GM19468 (cell line): ENCODE data around the gene TMEM95.

Experiments
- ATAC-seq: cut with Tn5 transposase; IDR thresholded peaks from one replicate; pipeline ENCODE4 v1.9.1; 2021; ENCODE audit warnings: mild to moderate bottlenecking, moderate library complexity, moderate number of reproducible peaks; ENCODE audit not compliant: unreplicated experiment; ENCODE audit errors: extremely low read depth

TMEM95 gene

DNA sequence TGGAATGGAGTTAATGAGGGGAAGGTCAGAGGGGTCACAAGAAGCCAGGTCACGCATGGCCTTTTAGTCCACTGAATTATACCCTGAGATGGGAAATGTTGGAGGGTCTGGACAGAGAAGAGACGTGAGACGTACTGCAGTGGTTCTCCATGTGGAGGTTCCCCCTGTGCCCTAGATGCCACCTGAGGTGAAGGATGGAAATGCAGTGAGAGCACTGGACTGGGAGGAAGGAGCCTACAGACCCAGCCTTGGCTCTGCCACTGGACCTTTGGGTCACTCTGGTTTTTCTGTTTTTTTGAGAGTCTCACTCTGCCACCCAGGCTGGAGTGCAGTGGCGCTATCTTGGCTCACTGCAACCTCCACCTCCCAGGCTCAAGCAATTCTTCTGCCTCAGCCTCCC lies 41.2 kb downstream of the TMEM95 start:
- ATAC-seq: no peak

GRCh38 chr17:7398612-7399011 lies 43.7 kb downstream of the TMEM95 start:
- no peak for ATAC-seq

GRCh38 chr17:7403043-7403726 lies 48.2 kb downstream of the TMEM95 start:
- ATAC-seq: no peak

GRCh38 chr17:7403727-7403976 lies 48.7 kb downstream of the TMEM95 start:
- ATAC-seq: no peak

- ATAC-seq: peak; percentile 81
Observed at GRCh38 chr17:7403977-7404736, 49.2 kb downstream of the TMEM95 start, which contains the start of gene TMEM256. TMEM256 (minus strand) TSS chr17:7404097; CDS start chr17:7404084, 13 bp downstream.

DNA sequence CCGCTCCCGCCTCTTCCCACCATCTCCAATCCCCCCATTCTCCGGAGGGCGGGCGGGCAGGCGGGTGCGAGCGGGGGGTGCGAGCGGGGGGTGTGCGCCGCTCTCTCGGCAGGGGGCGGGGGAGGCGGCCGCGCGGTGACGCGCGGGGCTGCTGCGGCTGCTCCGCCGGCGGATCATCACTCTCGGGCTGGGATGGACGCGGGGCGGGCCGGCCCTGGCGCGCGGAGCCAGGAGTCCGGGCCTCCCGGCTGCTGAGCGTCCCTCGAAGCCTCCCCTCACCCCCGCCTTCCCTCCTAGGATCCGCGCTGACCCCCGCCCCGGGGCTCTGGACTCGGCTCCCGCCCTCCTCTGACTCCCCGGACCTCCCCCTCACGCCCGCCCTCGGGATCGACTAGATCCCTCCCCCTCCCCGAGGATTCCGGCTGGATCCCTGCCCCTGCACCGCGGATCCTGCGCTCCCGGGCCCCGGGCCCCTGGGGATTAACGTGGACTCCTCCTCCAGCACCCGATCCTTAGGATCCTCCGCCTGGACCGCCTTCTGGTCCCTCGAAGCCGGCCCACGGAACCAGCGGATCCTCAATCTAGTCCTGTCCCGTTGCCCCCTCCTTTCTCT lies 49.9 kb downstream of the TMEM95 start:
- no peak for ATAC-seq

DNA sequence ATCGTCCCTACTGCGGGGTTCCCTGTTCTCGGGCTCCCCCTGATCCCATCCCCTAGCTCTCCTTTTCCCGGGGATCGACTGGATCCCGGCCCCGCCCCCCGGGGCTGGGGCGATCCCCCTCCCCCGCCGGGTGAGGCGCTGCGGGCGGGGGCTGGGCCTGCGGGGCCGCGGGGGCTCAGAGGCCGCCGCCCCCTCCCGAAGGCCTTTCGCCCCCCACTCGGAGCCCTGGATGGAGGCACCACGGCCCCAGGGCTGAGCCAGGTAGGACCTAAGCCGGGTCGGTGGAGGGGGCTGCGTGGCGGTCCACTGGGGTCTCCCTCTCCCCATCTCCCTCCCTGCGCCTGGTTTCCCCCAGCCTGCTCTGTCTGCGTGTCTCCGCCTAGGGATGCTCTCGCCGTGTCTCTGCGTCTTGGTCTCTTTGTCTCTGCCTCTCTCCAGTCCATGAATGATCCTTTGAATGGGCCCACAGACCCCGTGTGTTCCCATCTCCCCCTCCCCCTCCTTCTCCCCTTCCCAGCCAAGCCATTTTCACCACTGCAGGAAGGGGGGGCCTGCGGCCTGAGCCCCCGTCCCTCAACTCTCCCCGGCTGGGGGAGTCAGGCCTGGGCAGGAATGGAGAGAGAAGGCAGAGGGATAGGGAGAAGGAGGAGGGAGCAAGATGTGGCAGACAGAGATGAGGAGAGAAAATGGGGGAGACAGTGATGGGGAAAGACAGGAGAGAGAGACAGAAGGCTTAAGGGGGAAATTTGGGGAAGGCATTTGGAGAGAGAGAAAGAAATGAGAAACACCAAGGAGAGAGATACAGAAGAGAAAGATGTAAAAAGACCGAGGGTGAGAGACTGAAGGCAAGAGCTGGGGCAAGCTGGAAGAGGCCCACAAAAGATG lies 50.6 kb downstream of the TMEM95 start:
- no peak for ATAC-seq

DNA sequence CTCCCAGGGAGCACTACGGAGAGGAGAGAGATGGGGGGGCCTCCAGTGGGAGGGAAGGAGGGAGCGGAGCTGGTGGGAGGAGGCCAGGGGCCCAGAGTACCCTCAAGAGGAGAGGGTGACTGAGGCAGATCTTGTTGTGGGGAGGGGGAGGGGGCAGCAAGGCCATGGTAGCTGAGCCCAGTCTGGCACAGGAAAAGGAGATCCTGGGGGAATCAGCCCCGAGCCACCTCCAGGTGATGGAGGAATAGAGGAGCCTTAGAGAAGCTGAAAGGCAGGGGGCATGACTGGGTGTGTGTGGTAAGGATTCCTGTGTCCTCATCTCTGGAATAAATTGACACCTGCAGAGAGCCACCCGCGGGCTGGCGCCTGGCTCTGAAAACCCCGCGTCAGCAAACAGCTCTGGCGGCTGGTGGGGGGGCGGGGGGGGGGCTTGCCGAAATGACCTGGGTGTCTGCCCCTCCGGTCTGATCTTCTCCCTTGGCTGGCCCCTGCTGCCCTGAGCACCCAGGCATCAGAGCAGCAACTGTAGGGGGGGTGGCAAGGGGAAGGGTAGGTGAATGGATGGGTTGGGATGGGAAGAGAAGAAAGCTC lies 51.4 kb downstream of the TMEM95 start:
- ATAC-seq: no peak
